Activated naive CD8-positive, alpha-beta T cell treated with anti-CD3 and anti-CD28 coated beads for 36 hours (primary cell): Measurements from ENCODE around the gene SAP30L. TPM values are rescaled to one million over a fixed set of nuclear protein-coding genes. Genes with fewer than 3 reads are reported as not detected.

Source experiments
- DNase-seq: peaks from one replicate; pipeline ENCODE4 v3.0.0; 2021
- H3K27ac Mint-ChIP-seq: one replicate; pipeline ENCODE4 v1.8.0; 2022; ENCODE audit warnings: mild to moderate bottlenecking, moderate library complexity, mixed read lengths
- H3K27me3 Mint-ChIP-seq: one replicate; pipeline ENCODE4 v1.8.0; 2022; ENCODE audit warnings: mild to moderate bottlenecking, mixed read lengths
- H3K36me3 Mint-ChIP-seq: one replicate; pipeline ENCODE4 v1.8.0; 2021; ENCODE audit warnings: mild to moderate bottlenecking, mixed read lengths
- H3K4me1 Mint-ChIP-seq: one replicate; pipeline ENCODE4 v1.8.0; 2021; ENCODE audit warnings: mixed read lengths
- H3K4me3 Mint-ChIP-seq: one replicate; pipeline ENCODE4 v1.8.0; 2022; ENCODE audit warnings: mild to moderate bottlenecking, moderate library complexity, mixed read lengths
- H3K9me3 Mint-ChIP-seq: one replicate; pipeline ENCODE4 v1.8.0; 2022; ENCODE audit warnings: mixed read lengths
- total RNA-seq, 2 experiments: library from RNA; stranded (reverse); gene quantifications; one replicate each; pipeline ENCODE4 v1.2.3, GENCODE V29; 2021

Gene SAP30L
- total RNA-seq, 2 experiments from 2014 or later, result 24.8 to 25.8 TPM

DNA sequence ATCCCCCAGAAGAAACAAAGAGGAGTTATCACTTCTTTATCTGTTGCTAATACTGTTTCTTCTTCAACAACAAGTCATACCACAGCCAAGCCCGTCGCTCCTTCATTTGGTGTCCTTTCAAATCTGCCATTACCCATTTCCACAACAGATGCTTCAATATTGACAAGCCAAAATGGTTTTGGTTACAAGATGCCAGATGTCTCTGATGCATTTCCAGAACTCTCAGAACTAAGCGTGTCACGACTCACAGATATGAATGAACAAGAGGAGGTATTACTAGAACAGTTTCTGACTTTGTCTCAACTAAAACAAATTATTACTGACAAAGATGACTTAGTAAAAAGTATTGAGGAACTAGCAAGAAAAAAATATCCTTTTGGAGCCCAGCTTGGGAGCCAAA, 48.2 kb downstream of the SAP30L start:
- Mint-ChIP-seq H3K9me3 (no peaks in the 10 kb centered on the region), H3K36me3 (no peaks in the 10 kb centered on the region), H3K4me3 (no peak overlapping the region), H3K4me1 (no peaks in the 10 kb centered on the region), H3K27me3 (peaks cover 81% of the 10 kb centered on the region), H3K27ac (no peak overlapping the region)
- no peak for DNase-seq

DNA sequence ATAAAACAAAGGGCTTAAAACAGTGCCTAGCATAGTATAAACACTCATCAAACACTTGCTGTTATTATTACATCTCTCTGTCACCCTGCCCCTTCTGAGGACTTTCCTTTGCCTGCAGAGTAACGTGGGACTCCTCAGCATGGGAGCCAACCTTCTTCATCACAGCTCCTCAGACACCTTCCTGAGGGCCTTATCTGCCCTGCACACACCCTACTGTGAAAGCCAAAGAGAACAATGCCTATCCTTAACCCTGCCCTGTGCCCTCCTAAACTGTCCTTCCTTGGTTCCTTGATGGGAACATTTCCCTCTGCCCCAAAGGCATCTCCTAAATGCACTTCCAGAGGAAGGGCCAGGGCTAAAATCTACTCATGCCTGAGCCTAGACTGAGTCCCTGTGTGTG, 52.8 kb downstream of the SAP30L start:
- Mint-ChIP-seq H3K27ac (no peak overlapping the region), H3K4me3 (no peak overlapping the region), H3K36me3 (no peaks in the 10 kb centered on the region), H3K4me1 (peaks cover 3% of the 10 kb centered on the region), H3K9me3 (no peaks in the 10 kb centered on the region), H3K27me3 (peaks cover 63% of the 10 kb centered on the region)
- no peak for DNase-seq

DNA sequence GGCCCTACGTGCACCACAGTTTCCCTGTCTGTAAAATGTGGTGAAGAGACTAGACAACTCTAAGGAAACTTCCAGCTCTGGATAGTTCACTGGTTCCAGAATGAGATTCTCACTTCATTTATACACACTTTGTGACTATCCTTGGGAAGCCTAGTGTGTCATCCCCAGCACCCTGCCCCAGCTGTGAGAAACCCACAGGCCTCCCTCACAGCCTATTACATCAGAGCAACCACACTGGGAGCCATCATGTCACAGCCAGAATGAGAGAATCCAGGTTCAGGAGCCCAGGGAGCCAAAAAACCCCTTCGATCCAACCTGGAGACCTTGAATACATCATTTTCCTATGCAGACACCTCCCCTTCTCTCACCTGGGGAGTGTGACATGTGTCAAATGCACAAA, 53.2 kb downstream of the SAP30L start:
- H3K36me3 Mint-ChIP-seq, result no peaks in the 10 kb centered on the region
- peaks cover 60% of the 10 kb centered on the region for H3K27me3 Mint-ChIP-seq
- no peaks in the 10 kb centered on the region for H3K9me3 Mint-ChIP-seq
- H3K27ac Mint-ChIP-seq, result no peak overlapping the region
- H3K4me3 Mint-ChIP-seq, result no peak overlapping the region
- DNase-seq, result no peak
- H3K4me1 Mint-ChIP-seq, result peaks cover 6% of the 10 kb centered on the region

DNA sequence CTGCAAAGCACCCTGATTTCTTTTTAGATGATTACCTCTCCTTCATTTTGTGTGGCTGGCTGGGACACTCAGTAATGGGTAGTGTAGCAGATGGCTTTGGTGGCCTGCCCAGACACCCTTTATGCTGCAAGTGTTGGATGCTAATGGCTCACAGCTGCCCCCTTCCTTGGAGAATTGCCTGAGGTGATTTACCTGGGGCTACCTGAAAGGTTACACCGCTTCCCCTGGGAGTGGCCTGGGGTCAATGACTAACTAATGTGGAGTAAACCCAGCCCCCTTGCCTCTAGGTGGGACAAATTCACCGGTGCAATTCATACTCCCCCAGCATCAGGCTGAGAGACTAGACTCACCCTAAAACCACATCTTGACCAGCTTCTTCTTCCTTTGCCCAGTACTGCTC, 55.8 kb downstream of the SAP30L start:
- H3K9me3 Mint-ChIP-seq, result no peaks in the 10 kb centered on the region
- no peak for DNase-seq
- H3K27ac Mint-ChIP-seq, result no peak overlapping the region
- no peak overlapping the region for H3K4me3 Mint-ChIP-seq
- H3K4me1 Mint-ChIP-seq, result peaks cover 6% of the 10 kb centered on the region
- peaks cover 40% of the 10 kb centered on the region for H3K27me3 Mint-ChIP-seq
- no peaks in the 10 kb centered on the region for H3K36me3 Mint-ChIP-seq

DNA sequence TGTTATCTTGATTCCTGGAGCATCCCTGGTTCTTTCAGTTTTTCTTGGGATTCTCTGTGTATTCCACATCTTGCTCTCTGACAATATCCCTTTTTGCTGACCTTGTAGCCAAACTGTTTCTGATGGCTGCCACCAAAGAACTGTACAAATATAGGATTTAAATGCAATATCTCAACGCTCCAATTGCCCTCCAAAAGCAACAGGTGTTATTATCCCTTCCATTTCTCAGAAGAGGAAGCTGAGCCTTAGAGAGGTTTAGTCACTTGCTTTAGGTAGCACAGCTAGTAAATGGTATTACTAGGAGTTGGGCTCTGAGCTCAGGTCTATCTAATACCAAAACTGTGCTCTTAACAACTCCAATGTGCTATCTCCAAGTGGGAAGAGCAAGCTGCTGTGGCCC, 56.4 kb downstream of the SAP30L start:
- Mint-ChIP-seq H3K4me1 (peaks cover 6% of the 10 kb centered on the region), H3K27ac (no peak overlapping the region), H3K4me3 (no peak overlapping the region), H3K36me3 (no peaks in the 10 kb centered on the region), H3K27me3 (peaks cover 42% of the 10 kb centered on the region), H3K9me3 (no peaks in the 10 kb centered on the region)
- DNase-seq, result no peak

DNA sequence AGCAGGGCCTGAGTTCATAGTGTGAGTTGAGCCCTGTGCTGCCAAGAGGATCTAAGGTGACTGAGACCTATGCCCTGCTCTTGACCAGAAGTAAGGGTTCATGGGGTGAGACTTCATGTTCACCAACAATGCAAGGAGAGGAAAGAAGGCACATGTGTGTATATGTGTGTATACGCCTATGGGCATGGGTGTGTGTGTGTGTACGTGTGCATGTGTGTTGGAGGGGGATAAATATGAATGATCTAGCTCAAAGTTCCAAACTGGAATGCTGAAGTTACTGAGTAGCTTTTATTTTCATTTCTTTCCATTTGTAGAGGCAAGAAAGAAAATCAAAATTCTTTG, 57.9 kb downstream of the SAP30L start:
- Mint-ChIP-seq H3K27me3 (peaks cover 39% of the 10 kb centered on the region), H3K27ac (no peak overlapping the region), H3K4me3 (no peak overlapping the region), H3K4me1 (peaks cover 6% of the 10 kb centered on the region), H3K9me3 (no peaks in the 10 kb centered on the region), H3K36me3 (no peaks in the 10 kb centered on the region)
- DNase-seq, result no peak

DNA sequence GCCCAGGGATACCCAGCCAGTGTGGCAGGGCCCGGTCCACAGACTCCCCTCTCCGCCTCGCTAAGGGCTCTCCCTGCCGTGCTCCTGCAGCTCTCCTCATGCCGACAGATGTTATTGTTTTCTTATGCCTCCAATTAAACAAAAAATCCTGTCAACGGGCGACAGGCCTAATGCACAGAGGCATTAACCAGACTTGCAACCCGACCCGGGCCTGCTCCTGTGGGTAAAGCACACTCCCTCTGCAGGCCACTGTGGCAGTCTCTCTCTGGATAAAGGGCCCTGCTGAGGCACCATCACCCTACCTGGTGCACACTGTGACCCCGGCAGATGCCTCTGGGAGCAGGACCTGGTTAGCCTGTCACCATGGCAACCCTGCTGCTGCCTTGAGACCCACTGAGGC, 59.8 kb downstream of the SAP30L start:
- no peak for DNase-seq
- H3K4me3 Mint-ChIP-seq, result no peak overlapping the region
- peaks cover 6% of the 10 kb centered on the region for H3K4me1 Mint-ChIP-seq
- H3K27me3 Mint-ChIP-seq, result peaks cover 52% of the 10 kb centered on the region
- no peak overlapping the region for H3K27ac Mint-ChIP-seq
- no peaks in the 10 kb centered on the region for H3K36me3 Mint-ChIP-seq
- no peaks in the 10 kb centered on the region for H3K9me3 Mint-ChIP-seq

DNA sequence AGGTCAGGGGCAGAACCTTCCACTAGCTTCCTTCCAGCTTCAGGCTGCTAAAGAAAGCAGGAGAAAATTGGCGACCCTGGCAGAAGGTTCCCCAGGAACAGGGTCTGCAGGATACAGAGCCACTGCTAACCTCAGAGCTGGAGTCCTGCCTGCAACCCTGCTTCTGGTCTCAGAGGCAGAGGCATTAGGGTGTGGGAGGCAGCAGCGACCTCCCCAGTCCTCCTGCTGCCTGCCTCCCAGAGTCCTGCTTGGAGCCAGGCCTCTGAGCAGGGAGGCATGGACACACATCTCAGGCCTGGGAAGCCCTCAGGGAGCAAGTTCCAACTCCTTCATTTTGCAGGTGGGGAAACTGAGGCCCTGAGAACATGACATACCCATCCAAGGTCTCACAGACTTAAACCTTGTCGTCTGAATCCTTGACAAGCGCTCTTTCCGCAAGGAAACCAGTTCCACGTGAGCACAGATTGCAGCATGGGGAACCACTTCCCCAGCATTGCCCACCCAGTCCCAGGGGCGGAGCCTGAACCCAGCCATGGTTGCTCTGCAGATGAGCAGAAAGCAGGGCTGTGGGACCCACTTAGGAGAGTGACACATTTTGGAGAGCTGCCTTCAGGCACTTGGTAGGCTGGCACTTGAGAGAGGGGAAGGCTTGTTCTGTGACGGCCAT, 60.4 kb downstream of the SAP30L start:
- H3K27ac Mint-ChIP-seq, result no peak overlapping the region
- DNase-seq, result no peak
- H3K36me3 Mint-ChIP-seq, result no peaks in the 10 kb centered on the region
- no peaks in the 10 kb centered on the region for H3K9me3 Mint-ChIP-seq
- peaks cover 57% of the 10 kb centered on the region for H3K27me3 Mint-ChIP-seq
- H3K4me1 Mint-ChIP-seq, result peaks cover 6% of the 10 kb centered on the region
- H3K4me3 Mint-ChIP-seq, result no peak overlapping the region

DNA sequence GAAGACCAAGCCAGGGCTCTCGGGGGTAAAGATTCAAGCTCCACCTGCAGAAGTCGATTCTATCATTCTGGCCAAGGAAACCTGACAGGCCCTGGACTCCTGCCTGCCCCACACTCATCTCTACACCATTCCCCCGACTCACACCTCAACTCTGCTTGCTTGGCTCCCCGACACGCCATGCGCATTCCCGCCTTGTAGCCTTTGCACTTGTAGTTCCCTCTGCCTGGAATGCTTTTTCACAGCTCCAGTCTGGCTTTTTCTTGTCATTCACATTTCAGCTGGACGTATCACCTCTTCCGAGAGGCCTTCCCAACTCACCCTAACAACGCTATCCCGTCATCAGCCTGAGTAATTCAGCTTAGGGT, 60.9 kb downstream of the SAP30L start:
- no peak overlapping the region for H3K27ac Mint-ChIP-seq
- peaks cover 6% of the 10 kb centered on the region for H3K4me1 Mint-ChIP-seq
- H3K4me3 Mint-ChIP-seq, result no peak overlapping the region
- DNase-seq, result no peak
- H3K27me3 Mint-ChIP-seq, result peaks cover 55% of the 10 kb centered on the region
- H3K36me3 Mint-ChIP-seq, result no peaks in the 10 kb centered on the region
- no peaks in the 10 kb centered on the region for H3K9me3 Mint-ChIP-seq

DNA sequence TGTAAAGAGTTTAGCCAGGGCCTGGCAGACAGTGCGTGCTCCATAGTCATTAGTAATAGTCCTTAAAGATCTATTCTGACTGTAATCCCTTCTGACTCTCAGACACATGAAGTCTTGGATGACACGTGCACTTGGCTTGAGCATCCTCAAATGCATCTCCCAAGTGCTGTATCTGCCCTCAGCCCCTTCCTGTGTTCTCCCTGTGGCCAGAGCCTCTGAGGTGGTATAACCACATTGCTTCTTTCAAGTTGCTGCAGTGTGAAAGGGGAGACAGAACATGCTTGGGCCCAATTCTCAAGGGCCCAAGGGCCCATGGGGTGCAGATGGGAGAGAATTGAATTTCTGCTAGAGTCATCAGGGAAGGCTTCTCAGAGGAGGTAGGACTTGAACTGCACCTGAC, 62.3 kb downstream of the SAP30L start:
- H3K4me3 Mint-ChIP-seq, result no peak overlapping the region
- no peak overlapping the region for H3K27ac Mint-ChIP-seq
- H3K9me3 Mint-ChIP-seq, result no peaks in the 10 kb centered on the region
- peaks cover 6% of the 10 kb centered on the region for H3K4me1 Mint-ChIP-seq
- no peaks in the 10 kb centered on the region for H3K36me3 Mint-ChIP-seq
- peaks cover 50% of the 10 kb centered on the region for H3K27me3 Mint-ChIP-seq
- no peak for DNase-seq

DNA sequence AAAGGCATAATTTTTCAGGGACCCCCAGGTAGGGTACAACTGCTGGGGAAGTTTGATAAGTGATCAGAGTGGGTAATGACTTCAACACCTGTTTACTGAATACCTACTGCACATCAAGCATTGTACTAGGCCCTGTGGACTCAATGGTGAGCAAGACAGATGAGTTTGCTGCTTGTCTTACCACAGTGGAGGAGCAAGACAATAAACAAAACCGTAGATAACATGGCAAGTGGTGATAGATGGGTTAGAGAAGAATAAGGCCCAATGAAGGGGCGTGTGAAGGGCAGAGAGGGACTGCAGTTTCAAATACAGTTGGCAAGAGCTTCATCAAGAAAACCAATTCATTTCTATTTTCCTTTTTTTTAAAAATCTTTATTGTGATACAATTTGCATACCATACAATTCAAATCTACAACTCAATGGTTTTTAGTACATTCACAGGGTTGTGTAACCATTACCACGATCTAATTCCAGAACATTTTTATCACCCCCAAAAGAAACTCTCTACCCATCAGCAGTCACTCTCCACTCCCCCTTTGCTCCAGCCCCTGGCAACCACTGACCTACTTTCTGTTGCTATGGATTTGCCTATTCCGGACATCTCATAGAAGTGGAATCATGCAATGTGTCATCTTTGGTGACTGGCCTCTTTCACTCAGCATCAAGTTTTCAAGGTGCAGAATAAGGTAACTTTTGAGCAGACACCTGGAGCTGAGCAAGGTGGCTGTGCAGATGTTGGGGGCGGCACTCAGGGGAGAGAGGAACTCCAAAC, 64.2 kb downstream of the SAP30L start:
- DNase-seq, result no peak
- H3K27me3 Mint-ChIP-seq, result peaks cover 50% of the 10 kb centered on the region
- H3K4me3 Mint-ChIP-seq, result no peak overlapping the region
- peaks cover 15% of the 10 kb centered on the region for H3K4me1 Mint-ChIP-seq
- no peaks in the 10 kb centered on the region for H3K9me3 Mint-ChIP-seq
- no peak overlapping the region for H3K27ac Mint-ChIP-seq
- H3K36me3 Mint-ChIP-seq, result no peaks in the 10 kb centered on the region

Other genes starting within 250 kb of the SAP30L start
- not detected for gene HAND1, start 32.2 kb downstream of the SAP30L start, total RNA-seq